GM19240 (cell line): ENCODE results near the gene HEG1.

Experiments used
- DNase-seq: peaks from one replicate; pipeline ENCODE4 v3.0.0; 2011; ENCODE audit warnings: low spot score; ENCODE audit not compliant: insufficient read length

Gene HEG1

DNA sequence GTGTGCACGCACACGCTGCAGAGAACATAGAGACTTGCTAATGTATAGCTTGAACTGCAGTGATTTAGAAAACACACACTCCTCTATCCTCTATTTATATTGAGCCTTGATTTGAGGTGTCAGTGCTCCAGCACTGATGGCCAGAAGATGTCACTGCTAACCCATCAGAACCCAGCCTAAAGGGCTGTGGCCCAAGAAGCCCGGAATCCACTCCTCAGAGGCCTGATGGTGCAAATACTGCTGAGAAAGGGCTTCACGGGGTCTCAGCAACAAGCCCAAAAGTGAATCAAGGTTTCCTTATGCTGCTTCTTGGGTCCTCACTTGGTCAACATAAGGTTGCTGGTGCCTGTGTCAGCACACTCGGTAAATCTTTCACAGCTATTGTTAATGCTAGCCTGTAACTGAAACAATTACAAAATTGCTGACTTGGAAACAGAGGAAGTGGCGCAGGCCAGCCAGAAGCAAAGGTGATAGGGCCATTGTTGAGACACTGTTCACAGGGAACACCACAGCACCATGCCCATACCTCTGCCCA, 60.3 kb downstream of the HEG1 start:
- DNase-seq: peak; percentile 56

DNA sequence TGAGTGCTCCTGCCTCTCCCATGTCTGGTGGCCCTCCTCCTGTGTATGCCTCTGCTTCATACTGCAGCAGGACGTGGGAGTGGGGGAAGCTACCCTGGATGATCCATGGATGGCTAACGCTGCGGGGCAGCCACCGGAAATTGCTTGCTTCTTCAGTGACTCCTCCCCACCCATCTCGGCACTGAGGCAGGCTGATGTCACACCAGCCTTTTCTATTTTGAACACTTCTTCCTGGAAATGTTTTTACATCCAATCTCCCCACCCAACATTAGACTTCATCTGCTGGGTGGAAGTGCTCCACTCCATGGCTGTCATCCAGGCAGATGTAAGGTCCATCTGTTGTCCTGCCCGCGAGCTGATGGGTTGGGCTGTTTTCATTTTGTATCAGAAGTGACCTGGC, 62.3 kb downstream of the HEG1 start:
- DNase-seq: no peak

DNA sequence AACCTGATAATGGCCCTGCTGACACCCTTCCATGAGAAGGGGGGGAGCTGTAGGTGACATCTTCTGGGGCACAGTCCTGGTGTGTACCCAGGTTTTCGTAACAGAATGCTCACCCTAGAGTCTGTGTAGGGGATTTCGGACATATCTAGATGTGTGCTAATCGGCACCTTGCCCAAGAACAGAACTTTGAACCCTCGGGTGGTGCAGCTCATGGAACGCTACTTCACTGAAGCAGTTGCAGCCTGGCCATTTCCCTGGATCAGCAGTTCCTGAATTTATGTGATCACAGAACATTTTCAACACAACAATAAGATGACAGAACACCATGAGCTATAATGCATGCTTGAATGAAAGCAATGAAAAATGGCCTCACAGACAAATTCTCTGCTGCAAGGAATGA, 63.8 kb downstream of the HEG1 start:
- no peak for DNase-seq

DNA sequence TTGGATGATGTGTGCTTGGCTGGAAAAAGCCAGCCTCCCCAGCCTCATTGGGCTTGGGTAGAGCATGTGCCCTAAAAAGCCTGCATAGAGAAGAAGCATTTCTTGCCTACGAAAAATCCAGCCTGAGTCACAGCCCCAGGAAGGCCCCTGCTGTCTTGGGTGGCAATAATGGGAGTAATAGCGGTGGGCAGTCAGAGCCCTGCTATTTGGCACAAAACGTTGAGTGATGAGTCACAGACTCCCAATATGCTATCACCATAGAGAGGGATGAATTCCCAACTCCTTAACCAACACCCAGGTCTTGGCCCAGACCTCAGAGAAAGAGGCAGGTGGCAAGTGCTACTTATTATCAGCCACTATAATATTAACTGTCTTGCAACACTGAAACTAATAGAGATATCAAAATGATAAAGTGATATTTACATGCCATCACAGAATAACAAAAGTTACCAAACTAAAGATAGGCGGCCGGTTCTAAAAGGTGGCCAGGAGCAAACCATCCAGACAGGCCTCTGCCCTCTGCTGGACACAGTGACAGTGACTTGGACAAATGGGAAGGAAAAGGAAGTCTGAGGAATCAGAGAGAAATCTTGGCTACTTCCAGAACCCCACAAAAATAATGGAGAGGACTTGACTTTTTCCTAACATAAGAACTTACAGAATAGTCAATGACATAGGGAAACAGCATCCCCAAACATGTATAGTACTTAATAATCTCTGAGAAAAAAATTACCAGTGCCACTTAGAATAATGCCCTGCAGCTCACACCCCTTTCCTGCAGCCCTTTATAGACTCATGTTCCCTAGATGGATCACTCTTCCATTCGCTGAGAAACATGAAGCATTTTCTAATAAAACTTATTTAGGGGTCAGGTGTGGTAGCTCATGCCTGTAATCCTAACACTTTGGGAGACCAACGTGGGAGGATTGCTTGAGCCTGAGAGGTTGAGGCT, 69.3 kb downstream of the HEG1 start:
- DNase-seq: no peak

DNA sequence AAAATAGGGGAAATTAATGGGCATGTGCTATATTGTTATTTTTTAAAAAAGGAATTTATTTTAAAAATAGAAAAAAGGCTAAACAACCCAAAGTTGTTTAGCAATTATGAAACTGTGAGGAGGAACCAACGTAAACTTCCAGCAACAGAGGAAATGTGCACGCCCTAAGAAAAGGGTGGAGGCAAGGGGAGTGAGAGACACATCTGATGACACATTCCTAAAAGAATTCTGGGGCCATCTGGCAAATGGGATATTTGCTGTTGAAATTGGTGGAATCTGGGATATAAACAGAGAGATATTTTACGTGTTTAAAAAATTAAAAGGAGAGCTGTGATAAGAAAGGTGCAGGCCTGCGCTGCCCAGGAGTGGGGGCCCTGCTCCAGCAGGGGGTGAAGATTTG, 70.4 kb downstream of the HEG1 start:
- no peak for DNase-seq

DNA sequence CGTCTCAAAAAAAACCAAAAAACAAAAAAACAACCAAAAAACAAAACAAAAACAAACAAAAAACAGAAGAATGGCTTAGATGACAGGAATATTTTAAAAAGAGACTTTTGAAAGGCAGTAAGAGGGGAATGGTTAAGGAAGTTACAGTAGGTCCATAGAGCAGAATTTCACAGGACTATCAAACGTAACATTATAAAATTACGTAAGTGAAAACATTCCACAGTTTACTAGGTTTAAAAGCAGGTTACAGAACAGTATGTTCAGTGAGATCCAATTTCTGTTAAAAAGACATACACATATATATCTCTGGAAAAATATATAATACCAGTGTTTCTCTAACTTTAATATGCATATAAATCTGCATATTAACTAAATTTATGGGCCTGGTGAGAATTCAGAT, 71.0 kb downstream of the HEG1 start:
- DNase-seq: no peak

DNA sequence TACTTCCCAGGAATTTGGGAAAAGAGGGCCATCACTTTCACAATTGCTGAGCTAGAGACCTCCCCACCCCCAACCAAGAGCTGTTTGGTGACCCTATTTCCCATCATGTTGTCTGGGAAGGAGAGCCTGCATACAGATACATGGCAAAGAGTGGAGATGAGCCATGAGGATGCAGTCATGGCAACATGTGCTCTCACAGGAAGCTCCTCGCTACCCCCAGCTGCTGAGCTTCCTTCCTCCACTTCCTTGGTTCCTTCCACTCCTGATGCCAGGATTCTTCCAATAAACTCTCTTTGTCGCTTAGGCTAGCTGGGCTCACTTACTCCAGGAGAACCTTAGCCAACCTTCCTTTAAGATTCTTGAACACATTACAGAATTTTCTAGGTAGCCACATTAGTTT, 72.9 kb downstream of the HEG1 start:
- no peak for DNase-seq

DNA sequence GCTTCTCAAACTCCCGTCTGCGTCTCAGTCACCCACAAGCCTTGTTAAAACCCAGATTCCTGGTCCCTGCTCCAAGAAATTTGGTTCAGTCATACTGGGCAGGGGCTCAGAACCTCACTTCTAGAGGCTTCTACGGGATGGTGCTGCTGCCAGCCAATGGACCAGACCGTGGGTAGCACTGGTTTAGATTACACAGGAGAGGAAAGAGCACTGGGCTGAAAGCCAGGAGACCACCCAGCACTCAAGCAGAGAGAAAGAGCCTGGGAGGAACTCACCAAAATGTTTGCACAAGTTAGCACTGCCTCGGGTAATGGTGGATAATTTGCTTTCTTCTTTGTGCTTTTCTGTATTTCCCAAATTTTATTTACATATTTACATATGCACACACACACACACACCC, 74.3 kb downstream of the HEG1 start:
- DNase-seq: no peak

DNA sequence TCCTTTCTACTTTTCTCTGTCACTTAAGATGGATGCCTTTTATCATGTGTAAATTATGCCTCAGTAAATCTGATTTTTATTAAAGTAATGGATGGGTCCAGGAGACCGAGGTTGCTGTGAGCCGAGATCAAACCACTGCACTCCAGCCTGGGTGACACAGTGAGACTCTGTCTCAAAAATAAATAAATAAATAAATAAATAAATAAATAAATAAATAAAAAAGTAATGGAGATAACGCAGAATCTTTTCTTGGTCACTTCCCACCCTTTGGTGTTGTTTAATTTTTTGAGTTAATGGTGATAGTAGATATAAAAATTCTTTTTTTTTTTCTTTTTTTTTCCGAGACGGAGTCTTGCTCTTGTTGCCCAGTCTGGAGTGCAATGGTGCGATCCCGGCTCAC, 77.2 kb downstream of the HEG1 start:
- no peak for DNase-seq

DNA sequence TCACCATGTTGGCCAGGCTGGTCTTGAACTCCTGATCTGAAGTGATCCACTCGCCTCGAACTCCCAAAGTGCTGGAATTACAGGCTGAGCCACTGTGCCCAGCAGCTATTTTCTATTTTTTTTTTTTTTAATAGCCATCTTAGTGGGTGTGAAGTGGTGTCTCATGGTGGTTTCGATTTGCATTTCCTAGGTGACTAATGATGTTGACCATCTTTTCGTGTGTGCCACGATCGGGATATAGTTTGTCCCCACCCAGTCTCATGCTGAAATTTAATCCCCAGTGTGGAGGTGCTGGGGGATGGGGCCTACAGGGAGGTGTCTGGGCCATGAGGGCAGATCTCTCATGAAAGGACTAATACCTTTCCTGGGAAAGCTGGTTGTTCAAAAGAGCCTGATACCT, 79.4 kb downstream of the HEG1 start:
- no peak for DNase-seq

DNA sequence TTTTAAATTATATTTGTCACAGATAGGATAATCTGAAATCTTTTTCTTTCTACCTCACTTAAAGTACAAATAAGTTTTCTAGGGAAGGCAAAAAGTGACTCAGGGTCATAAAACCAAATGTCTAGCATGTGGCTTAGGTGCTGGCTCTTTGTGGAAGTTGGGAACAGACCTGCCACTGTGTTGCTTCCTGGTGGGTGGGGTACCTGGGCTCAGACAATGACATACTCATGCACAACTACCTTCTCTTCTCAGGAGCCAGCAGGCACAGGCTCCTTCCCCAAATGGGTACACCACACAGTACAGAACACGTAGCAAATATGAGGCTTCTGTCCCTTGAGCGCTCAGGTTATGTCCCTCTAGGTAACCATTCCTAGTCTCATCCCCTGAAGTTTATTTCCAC, 81.1 kb downstream of the HEG1 start:
- DNase-seq: no peak

DNA sequence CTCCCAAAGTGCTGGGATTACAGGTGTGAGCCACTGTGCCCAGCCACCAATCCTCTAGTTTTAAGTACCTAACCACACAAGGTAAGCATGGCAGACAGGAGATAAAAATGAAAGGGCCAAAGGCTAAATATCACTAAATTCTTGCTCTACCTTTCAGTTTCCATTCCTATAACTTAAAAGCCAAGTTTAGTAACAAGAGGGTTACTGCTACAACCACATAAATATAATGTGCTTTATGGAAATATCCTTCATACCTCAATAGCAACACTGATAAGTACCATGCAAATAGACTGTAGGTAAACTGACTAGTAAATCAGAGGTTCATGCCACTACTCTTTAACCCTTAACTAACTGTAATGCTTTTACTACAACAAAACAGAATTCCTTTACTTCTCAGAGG, 82.5 kb downstream of the HEG1 start:
- DNase-seq: no peak

DNA sequence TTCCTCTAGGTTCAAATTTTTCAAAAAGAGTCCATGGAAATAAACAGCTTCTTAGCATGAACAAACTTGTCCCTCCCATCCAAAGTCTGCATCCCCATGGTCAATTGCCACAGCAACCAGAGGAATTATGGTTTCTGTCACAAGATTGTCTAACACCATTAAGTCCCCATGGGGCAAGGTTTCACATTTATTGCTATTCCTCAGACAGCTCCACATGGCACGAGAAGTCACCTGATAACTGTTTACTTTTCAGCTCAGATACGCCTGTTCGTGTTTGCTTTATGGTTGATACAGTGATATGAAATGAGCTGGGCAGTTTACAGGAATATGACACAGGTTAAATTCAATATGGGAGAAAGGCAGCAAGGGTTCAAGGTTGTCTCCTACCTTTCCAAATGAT, 83.3 kb downstream of the HEG1 start:
- DNase-seq: no peak

DNA sequence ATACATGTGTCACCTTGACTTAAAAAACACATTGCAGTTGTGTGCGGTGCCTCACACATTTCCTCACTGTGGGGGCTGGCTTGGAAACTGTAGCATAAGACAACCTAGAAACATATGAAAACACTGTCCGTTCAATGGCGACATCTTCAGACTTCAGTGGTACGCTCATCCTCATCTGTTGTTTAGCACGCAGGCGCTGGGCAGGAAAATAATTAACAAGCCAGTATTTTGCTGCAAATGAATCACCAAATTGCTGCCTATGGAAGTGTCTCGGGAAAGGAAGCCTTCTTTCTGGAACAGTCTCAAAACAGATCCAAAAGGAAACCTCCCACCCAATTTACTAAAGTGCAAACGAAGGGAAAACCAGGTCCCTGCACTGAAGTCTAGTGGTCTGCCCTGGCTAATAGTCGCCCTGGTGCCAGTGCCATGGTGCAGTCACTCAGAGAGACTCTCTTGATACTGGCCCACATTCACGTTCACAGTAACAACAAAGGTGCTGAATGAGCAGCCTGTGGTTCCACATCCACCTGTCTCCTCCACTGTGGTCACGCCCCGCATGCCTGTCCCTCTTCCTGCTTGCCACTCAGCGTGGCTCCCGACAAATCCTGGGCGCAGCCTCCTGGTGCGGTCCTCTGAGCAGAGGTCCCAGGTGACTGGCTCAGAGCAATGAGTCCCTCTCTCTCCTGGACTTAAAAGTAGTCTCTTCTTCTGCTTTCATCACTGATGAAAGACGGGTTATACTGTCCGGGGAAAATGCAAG, 85.7 kb downstream of the HEG1 start:
- DNase-seq: no peak

DNA sequence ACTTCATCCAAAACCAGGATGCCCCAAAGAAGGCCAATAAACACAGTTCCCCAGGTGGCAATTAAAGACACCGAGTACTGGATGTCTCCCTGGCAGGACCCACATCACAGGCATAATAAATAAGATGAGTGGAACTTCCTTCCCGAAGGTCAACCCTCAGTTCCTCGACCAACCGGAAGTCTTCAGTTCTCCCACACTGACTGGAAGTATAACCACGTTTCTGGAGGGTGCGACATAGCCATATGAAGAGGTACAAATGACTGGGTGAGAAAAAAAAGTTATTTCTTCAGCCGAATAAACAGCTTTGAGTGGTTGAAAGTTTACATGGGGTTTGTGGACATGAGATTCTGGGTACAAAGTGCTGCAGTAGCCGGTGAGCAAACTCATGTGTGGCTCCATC, 86.6 kb downstream of the HEG1 start:
- no peak for DNase-seq

DNA sequence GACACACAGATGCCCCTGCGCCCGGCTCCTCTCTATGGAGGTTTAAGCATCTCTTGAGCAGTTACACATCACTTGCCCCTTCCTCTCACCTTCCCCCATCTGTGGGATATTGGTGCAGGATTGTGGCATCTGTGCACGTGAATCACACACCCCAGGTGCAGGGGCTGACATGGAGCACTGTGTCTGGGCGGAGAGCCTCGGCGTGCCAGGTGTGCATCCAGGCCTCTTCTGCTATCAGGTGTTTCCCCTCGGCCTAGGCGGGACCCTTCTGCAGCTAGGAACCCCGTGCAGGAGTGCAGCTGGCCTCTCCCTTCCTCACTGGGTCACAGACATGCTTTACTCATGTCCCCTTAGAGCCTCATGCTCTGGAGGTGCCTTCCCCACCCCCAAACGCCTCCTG, 87.8 kb downstream of the HEG1 start:
- DNase-seq: no peak

DNA sequence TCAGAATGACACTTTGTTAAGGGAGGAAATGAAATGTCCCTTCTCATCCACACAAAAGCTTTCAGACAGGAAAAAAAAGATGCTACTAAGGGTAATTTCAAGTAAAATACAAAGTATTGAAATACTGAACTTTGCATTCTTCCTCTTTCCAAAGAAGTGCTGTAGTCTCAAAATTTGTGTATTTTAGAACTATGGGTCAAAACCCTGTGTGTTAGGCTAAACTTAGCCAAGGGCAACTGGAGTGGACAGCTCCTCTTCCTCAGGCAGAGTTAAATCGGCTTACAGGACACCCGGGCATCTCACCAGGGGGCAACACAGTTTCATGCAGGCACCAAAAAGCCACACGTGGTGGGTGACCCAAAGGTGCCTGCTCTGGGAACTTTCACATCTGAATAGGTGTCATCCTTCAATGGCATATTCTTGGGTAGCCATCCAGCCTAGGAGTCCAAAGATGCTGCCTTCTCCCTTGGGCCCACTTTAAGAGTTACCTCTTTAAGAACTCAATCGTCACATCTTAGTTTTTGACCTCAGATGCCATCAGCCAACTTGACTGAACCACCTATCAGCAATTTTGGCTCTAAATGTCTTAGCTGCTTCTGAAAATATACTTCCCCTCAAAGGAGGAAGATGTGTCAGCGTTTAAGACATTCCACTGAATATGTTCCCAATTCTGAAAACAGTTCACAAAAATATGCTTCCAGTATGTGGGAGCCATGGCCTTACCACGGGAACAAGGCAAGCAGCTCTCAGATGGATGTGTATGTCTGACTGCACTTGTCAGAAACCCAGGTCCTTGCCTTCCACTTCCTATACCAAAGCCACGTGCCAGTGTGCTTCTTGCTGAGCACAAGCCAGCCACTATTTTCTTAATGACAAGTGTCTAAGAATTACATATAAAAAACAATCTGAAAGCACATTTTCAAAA, 89.0 kb downstream of the HEG1 start:
- no peak for DNase-seq

DNA sequence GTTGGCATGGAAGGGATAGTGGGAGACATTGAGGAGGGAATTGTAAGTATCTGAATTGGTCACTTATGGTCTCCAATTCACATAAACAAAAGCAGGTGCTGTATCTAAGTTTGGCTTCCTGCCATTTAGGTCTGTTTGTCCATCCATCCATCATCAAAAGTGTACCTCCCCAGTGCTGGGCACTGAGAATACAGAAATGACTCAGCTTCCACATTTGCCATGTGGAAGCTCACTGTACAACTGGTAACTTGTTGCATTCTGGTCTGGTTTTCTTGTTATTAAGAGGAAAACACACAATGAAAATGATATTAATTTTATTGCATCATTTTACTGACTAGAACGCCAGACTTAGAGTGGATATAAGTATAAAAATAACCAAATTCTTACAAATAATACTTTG, 90.4 kb downstream of the HEG1 start:
- DNase-seq: no peak

DNA sequence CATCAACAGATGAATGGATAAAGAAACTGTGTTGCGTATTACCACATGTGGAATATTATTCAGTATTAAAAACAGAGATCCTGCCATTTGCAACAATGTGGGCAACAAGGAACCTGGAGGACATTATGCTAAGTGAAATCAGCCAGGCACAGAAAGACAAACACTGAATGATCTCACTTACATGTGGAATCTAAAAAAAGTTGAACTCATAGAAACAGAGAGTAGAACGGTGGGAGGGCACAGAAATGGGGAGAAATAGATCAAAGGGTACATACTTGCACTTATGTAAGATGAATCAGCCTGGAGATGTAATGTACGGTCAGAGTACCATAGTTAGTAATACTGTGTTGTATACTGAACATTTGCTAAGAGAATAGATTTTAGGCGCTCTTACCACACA, 91.4 kb downstream of the HEG1 start:
- DNase-seq: no peak

DNA sequence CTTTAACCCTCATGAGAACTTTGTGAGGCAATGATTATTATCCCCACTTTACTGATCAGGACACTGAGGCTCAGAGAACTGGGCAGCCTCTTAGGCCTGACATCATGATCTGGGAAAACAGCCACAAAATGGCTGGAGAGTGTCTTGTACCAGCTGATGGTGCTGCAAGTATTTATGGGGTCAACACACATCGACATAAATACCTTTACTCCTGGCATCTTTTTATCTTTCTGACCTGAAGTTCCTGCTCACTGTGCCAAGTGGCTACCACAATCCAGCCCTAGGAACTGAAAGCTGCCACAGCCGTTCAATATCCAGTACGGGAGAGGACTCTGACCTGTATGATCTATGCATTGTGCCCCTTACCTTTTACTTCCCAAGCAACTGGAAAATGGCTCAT, 92.0 kb downstream of the HEG1 start:
- DNase-seq: no peak

DNA sequence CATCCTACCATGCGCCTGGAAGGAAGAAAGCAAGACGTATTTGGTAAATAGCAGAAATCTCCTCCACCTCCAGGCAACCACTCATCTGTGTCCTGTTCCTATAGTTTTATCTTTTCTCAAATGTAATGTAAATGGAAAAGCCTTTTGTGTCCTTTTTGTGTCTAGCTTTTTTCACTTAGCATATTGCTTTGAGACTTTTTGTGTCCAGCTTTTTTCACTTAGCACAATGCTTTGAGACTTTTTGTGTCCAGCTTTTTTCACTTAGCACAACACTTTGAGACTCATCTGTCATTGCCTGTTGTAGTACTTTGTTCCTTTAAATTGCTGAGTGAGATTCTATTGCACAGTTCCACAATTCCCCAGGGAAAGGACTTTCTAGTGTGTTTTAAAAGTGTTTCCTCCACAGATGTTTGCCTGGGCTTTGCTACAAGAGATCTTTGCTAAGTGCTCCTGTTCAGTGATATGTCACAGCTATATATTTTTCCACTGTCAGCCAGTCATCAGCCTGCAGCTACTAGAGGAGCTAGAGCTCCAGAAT, 93.3 kb downstream of the HEG1 start:
- DNase-seq: no peak
